ENCODE results near the gene MGST2.

DNA sequence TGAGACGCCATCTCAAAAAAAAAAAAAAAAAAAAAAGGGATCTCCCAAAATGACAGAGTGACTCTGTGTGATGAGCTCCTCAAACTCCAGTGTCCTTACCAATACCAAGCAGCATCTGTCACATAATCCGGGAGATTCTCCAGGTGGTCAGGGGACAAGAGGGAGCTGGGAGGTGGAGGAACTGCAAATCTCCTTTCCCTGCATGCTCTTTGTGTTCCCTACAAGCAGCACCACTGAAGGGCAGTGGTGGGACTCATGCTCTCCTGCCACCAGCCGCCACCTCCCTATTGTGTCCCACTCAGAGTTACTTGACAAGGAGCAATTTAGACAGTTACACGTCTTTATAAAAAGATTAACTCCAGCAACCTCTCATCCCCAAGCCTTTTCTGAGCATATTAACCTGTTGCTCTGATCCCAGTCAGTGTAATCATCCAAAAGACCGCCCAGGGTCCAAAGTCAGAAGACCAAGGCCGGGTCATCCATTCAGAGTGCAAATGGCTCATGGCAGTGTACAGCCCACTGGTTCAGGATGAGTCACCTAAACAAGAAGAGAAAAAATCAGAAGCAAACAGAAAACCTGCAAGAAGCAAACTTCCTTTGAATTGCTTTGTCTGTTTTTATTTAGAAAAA, 23.6 kb downstream of the MGST2 start:
- TF ChIP-seq, protein P1, sequence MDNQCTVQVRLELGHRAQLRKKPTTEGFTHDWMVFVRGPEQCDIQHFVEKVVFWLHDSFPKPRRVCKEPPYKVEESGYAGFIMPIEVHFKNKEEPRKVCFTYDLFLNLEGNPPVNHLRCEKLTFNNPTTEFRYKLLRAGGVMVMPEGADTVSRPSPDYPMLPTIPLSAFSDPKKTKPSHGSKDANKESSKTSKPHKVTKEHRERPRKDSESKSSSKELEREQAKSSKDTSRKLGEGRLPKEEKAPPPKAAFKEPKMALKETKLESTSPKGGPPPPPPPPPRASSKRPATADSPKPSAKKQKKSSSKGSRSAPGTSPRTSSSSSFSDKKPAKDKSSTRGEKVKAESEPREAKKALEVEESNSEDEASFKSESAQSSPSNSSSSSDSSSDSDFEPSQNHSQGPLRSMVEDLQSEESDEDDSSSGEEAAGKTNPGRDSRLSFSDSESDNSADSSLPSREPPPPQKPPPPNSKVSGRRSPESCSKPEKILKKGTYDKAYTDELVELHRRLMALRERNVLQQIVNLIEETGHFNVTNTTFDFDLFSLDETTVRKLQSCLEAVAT (IDR thresholded peaks at IDR 0.05), result no peak
- TF ChIP-seq BCL11A (IDR thresholded peaks at IDR 0.05; ENCODE audit: low read depth, low read length) (no peak), RFX5 (IDR thresholded peaks at IDR 0.05; ENCODE audit: low read depth, low read length) (no peak), EZH2 (IDR thresholded peaks at IDR 0.05; ENCODE audit: borderline replicate concordance, control insufficient read depth, low read depth, low read length) (no peak), SP1 (IDR thresholded peaks at IDR 0.05; ENCODE audit: low read depth, low read length) (no peak), JUNB (IDR thresholded peaks at IDR 0.05) (no peak), POLR2A (IDR thresholded peaks at IDR 0.05; ENCODE audit: low read depth, low read length) (no peak), CEBPB (IDR thresholded peaks at IDR 0.05; ENCODE audit: borderline replicate concordance in 1 of 2, low read depth in 2 of 2, low read length in 2 of 2) (no peak)
